NCI-H2227 treated with DMSO at 0.1 percent for 48 hours (cell line): ENCODE results near the gene CDT1.

ENCODE experiments used
- DNase-seq: peaks from one replicate; lab custom pipeline; 2025; lab: John Stamatoyannopoulos, UW

Gene CDT1

GRCh38 chr16:88836791-88837190 lies 33.2 kb downstream of the CDT1 start:
- no peak for DNase-seq

DNA sequence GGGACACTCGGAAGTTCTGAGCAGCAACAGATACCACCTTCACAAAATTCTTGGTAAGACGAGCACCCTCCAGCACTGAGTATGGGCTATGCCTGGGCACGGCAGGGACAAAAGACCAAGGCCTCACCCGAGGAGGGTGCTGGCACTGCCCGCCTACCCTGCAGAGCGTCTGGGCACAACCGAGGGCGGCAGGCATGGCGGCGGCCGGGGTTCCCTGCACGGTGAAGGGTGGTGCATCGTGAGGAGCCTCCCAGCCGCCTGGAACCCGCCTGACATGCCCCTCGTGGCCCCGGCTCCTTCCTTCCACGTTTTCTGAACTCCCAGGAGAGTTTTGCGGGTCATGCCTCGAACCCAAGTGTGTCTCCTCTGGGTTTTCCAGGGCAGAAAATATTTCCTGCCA lies 34.2 kb downstream of the CDT1 start:
- DNase-seq, result no peak

DNA sequence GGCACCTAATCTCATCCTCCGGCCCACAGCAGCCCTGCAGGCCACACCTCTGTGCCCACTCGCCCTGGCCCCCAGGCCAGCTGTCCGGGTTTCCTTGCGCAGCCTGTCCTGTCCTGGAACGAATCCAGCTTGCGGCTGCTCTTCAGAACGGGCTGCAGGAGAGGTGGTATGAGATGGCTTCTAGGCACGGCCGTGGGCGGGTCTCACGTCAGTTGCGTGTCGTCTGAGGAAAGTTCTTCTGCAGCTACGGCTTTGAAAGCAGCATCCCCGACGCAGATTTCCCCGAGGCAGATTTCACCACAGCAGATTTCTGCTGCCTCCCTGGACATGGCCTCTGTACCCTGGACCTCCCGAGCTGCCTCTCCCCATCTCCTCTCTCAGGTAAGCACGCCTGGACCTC lies 35.0 kb downstream of the CDT1 start:
- no peak for DNase-seq

GRCh38 chr16:88839026-88839529 lies 35.5 kb downstream of the CDT1 start:
- no peak for DNase-seq

GRCh38 chr16:88839745-88840599 lies 36.4 kb downstream of the CDT1 start:
- DNase-seq, result no peak

DNA sequence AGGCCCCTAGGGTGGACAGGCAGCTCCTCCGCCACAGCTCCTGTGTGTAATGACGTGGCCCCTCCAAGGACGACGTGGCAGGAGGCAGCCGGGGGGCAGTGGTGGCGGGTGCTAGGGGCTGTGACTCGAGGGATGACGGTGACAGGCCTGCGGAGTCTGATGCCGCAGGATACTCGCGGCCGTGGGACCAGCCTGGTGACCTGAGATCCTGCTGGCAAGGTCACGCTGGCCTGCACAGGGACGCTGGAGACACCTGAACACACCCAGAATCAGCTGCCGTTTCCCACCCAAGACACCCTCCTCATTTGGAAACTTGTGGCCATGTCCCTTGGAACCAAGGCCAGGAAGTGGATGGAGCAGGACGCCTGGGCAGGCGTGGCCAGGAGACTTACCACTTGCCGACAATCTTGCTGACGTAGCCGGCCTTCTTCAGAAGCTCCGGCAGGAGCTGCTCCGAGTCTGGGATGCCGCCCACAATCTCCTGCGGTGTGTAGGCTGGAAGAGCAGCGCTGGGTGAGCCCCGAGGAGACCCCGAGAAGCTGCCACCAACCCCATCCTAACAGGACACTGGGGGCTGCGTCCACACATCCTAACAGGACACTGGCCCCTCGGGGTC lies 37.1 kb downstream of the CDT1 start:
- DNase-seq, result no peak

GRCh38 chr16:88841521-88842307 lies 38.1 kb downstream of the CDT1 start:
- DNase-seq, result no peak

- DNase-seq, result no peak
These were observed 38.7 kb downstream of the CDT1 start for GRCh38 chr16:88842308-88842756.

GRCh38 chr16:88842806-88843205 lies 39.2 kb downstream of the CDT1 start:
- no peak for DNase-seq

DNA sequence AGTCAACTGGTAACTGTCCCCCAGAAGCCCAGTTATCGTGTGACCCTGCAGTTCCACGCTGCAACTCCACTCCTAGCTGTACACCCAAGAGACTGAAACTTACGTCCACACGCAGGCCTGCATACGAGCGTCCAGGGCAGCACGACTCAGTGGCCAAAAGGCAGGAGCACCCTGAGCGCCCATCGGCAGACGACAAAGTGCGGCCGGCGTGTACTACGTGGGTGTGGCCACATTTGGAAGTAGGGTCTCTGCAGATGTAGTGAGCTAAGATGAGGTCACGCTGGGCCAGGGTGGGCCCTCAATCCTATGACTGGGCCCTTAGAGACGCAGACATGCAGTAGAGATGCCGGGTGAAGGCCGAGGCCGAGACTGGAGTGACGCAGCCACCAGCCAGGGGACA lies 39.7 kb downstream of the CDT1 start:
- no peak for DNase-seq

DNA sequence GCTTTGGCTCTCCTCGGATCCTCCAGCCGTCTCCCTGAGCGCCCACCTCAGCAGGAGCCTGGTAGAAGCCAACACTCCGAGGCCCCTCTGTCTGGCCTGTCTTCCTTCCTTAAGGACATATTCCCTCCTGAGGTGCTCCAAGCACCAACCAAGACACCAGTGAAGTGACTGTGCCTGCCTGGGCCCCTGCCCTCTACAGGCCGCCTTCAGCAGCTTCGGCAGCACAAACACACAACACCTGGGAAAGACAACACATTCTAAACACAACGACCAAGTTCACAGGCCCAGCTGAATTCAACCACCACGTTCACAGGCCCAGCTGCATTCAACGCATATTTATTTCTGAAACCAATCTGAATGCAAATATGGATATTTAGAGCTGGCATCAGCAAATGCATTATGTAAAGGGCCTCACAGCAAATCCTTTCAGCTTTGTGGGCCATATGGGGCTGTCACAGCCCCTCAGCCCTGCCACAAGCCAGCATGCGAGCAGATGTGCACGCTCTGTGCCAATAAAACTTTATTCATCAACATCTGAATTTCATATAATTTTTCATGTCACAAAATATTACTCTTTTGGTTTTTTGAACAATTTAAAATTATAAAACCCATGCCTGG lies 40.9 kb downstream of the CDT1 start:
- DNase-seq, result no peak

DNA sequence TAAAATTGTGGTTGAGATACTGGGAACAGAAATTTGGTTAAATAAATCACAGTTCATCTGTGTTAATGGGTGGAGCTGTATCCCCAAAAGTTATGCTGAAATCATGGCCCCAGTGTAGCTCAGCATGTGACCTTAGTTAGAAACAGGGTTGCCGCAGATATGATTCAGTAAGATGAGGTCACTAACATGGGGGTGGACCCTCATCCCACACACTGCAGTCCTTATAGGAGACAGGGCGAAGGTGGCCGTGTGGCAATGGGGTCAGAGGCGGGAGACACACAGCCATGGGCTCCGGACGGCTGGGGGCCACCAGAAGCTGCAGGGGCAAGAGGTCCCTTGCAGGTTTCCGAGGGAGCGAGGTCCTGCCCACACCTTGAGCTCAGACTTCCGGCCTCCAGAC lies 42.5 kb downstream of the CDT1 start:
- DNase-seq, result no peak

- DNase-seq, result no peak
These were observed 44.1 kb downstream of the CDT1 start for GRCh38 chr16:88847654-88848053.

DNA sequence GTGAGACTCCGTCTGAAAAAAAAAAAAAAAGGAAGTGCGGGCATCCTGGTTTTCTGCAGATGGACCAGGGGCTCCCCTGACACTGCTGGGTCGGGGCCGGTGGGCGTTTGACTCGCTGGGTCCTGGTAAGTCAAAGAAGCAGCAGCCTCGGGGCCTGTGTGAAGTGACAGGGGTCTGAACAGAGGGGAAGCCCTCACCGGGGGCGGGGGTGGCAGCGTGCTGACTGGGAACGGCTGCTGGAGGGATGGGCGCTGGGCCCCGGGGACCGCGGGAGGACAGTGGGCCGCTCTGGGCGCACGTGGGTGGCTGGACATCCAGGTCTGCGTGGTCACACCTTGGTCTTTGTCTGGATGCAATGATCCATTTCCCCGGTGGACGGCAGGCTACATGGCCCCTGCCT lies 45.0 kb downstream of the CDT1 start:
- no peak for DNase-seq

DNA sequence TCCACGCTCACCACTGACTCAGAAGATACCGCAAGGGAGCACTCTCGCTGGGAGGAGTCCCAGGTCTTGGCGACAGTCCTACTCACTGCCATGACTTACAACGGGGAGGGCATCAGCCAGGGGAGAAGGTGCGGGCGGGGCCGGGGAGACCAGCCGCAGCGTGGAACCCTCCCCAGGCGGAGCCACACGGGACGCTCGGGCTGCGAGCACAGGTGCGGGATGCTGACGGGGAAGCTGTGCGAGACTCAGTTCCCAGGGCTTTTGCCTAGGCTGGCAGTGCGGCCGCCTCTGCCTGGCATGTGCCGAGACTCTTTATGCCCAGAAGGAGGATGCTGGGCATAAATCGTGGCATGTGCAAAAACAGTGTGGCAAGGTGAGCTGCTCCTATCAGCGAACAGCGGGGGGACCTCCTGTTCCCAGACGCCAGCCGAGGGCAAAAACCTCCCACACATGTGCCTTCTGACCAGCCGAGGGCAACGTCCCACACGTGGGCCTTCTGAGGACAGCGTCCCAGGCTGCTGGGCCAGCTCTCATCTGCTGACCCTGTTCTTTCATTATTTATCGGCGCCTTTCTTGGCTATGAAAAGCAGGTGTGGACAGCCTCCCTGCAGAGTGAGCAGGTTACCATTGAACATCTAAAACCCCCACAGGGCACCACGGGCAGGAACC lies 47.1 kb downstream of the CDT1 start:
- DNase-seq, result no peak

GRCh38 chr16:88851616-88852015 lies 48.0 kb downstream of the CDT1 start:
- DNase-seq, result no peak

- no peak for DNase-seq
These were observed 49.8 kb downstream of the CDT1 start for GRCh38 chr16:88853325-88853941.

- no peak for DNase-seq
These were observed 50.9 kb downstream of the CDT1 start for GRCh38 chr16:88854306-88855111.

DNA sequence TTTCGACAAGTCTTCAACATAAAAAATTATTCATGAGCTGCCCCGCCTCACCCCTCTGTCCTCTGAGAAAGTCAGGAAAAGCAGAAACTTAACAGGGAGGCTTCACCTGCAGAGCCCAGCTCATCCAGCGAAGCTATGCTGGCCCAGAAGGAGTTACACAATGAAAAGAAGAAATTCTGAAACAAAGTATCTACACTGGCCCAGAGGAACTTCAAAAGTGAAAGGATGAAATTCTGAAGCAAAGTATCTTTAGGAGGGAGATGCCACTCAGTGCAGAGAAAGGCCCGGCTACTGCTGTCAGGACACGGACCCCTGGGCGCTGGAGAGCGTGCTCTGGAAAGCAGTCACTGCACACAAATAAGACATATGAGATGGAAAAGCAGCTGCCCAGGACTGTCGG lies 51.6 kb downstream of the CDT1 start:
- no peak for DNase-seq

DNA sequence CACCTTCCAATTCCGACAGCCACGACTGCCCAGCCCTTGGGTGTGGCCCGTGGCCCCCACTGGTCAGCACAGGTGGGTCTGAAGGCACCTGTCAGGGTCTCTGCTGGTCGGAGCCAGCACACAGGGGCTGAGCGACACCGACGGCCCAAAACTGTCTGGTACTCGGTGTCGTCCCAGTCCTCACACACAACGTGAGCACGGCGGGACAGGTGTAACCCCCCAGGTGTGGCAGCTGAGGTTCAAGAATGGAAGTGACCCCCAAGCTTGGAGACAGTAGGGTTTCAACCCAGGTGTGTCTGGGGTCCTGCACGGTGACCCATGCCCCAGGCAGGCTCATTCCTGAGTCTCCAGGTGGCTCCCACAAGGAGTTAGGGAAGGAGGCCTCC lies 52.1 kb downstream of the CDT1 start:
- no peak for DNase-seq
